BE2C (cell line): ENCODE measurements around the gene AUH.
A peak's percentile ranks its signal among the peaks of the same experiment; 100 is the strongest.

Experiments used
- DNase-seq: peaks from one replicate; pipeline ENCODE4 v3.0.0-alpha.2; 2020
- H3K27me3 ChIP-seq: fragments of 250-450 bp; sonication (Bioruptor Pico); 2 replicates; pipeline ENCODE4 v1.5.1; 2020; ENCODE audit warnings: mild to moderate bottlenecking
- H3K36me3 ChIP-seq: fragments of 250-450 bp; sonication (Bioruptor Pico); 2 replicates; pipeline ENCODE4 v1.5.1; 2020; ENCODE audit warnings: mild to moderate bottlenecking
- H3K4me1 ChIP-seq: fragments of 250-450 bp; sonication (Bioruptor Pico); 2 replicates; pipeline ENCODE4 v1.5.1; 2020
- H3K4me3 ChIP-seq: 2 replicates; pipeline ENCODE4 v1.5.1; 2011; ENCODE audit warnings: low read depth, low read length
- H3K9me3 ChIP-seq: fragments of 250-450 bp; sonication (Bioruptor Pico); 2 replicates; pipeline ENCODE4 v1.5.1; 2020
- CTCF ChIP-seq: IDR thresholded peaks from 2 replicates; pipeline ENCODE4 v1.5.1; 2012; ENCODE audit warnings: mild to moderate bottlenecking, low read depth, low read length

The AUH gene

GRCh38 chr9:91328186-91328585, 33.5 kb downstream of the AUH start:
- no peak for TF ChIP-seq CTCF

GRCh38 chr9:91321691-91322090, 40.0 kb downstream of the AUH start:
- DNase-seq, result no peak
- H3K4me1 ChIP-seq, result no peaks in the 10 kb centered on the region
- H3K27me3 ChIP-seq, result no peaks in the 10 kb centered on the region
- no peak for TF ChIP-seq CTCF
- H3K4me3 ChIP-seq, result no peak overlapping the region
- no peaks in the 10 kb centered on the region for H3K9me3 ChIP-seq
- H3K36me3 ChIP-seq, result no peaks in the 10 kb centered on the region

More at GRCh38 chr9:91328186-91328585, 33.5 kb downstream of the AUH start:
- Histone ChIP-seq H3K9me3 (no peaks in the 10 kb centered on the region), H3K27me3 (no peaks in the 10 kb centered on the region), H3K4me3 (no peak overlapping the region), H3K36me3 (no peaks in the 10 kb centered on the region), H3K4me1 (no peaks in the 10 kb centered on the region)
- no peak for DNase-seq

- no peak for TF ChIP-seq CTCF
- no peak for DNase-seq
- Histone ChIP-seq H3K4me3 (no peak overlapping the region), H3K36me3 (no peaks in the 10 kb centered on the region), H3K4me1 (no peaks in the 10 kb centered on the region), H3K9me3 (no peaks in the 10 kb centered on the region), H3K27me3 (no peaks in the 10 kb centered on the region)
Observed at GRCh38 chr9:91320299-91320698, 41.4 kb downstream of the AUH start.

GRCh38 chr9:91316093-91316492, 45.6 kb downstream of the AUH start:
- Histone ChIP-seq H3K4me1 (peaks cover 5% of the 10 kb centered on the region; the same call in 1 of the 2 replicates), H3K4me3 (no peak overlapping the region), H3K27me3 (no peaks in the 10 kb centered on the region), H3K36me3 (no peaks in the 10 kb centered on the region), H3K9me3 (no peaks in the 10 kb centered on the region)
- no peak for DNase-seq
- no peak for TF ChIP-seq CTCF

GRCh38 chr9:91315191-91315590, 46.5 kb downstream of the AUH start:
- no peak for TF ChIP-seq CTCF
- Histone ChIP-seq H3K4me1 (peaks cover 5% of the 10 kb centered on the region; the same call in 1 of the 2 replicates), H3K9me3 (no peaks in the 10 kb centered on the region), H3K27me3 (no peaks in the 10 kb centered on the region), H3K4me3 (no peak overlapping the region), H3K36me3 (no peaks in the 10 kb centered on the region)
- no peak for DNase-seq

- Histone ChIP-seq H3K9me3 (no peaks in the 10 kb centered on the region), H3K36me3 (no peaks in the 10 kb centered on the region), H3K4me1 (peaks cover 5% of the 10 kb centered on the region; the same call in 1 of the 2 replicates), H3K4me3 (no peak overlapping the region), H3K27me3 (no peaks in the 10 kb centered on the region)
- DNase-seq, result peak; percentile 29
- TF ChIP-seq CTCF, result no peak
Observed at GRCh38 chr9:91312717-91313325, 48.9 kb downstream of the AUH start.
